ENCODE measurements around the gene TMEM108.
A peak's percentile ranks its signal among the peaks of the same experiment; 100 is the strongest.

The TMEM108 gene

DNA sequence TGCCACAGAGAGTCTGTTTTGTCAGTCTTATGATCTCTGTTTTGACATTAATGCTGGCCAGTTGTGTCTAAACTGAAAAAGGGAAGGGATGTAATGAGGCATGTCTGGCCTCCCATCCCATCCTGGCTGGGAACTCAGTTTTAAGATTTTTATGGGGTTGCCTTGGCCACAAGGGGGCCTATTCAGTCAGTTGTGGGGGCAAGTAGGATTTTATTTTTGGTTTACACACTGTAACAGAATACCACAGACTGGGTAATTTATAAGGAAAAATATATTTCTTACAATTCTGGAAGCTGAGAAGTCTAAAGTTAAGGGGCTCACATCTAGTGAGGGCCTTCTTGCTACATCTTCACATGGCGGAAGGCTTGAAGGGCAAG, 129.8 kb downstream of the TMEM108 start:
- no peak for DNase-seq

DNA sequence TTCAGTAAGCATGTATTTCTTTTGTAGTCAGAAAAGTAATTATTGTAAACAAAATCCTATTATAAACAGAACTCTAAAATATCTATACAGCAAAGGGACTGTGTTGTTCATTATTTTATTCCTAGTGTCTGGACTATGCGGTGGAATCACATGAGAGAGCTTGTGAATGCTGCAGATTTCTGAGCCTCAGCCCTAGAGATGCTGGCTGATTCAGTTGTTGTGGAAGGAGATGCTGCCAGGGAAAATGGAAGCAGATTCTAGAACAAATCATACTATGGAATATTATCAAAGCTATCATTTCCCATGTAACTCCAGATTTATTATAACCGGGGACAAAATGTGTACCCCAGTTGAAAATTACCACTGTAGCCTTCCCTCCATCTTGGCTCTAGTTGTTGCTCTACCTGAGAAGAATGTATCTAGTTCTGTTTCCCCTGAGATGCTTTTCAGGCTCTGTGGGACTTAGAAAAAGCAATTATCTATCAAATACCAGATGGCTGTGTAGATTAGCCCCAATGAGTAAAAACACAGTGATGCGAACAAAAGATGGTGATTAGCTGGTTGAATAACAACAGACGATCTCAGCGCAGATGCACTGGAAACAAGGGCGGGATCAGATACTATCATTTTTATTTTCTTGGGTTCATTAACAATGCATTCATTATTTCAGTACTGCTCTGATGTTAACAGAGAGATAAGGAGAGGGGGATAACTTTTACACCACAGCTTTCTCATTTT, 131.3 kb downstream of the TMEM108 start:
- peak; percentile 83 for DNase-seq

DNA sequence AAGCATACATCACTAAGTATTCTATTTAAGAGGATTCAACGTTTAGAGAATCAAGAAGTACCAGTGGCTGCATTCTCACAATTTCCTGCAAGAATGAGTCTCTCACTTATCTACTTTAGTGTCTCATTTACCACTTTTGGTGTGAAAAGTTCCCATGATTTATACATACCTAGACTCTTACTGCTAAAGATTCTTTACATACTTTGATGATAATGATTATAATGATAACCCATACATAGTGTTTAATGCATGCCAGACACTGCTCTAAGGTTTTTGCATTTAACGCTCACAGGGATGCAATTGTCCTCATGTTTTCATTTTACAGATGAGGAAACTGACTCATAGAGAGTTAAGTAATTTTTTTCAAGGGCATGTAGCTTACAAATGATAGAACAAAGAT, 133.6 kb downstream of the TMEM108 start:
- no peak for DNase-seq

DNA sequence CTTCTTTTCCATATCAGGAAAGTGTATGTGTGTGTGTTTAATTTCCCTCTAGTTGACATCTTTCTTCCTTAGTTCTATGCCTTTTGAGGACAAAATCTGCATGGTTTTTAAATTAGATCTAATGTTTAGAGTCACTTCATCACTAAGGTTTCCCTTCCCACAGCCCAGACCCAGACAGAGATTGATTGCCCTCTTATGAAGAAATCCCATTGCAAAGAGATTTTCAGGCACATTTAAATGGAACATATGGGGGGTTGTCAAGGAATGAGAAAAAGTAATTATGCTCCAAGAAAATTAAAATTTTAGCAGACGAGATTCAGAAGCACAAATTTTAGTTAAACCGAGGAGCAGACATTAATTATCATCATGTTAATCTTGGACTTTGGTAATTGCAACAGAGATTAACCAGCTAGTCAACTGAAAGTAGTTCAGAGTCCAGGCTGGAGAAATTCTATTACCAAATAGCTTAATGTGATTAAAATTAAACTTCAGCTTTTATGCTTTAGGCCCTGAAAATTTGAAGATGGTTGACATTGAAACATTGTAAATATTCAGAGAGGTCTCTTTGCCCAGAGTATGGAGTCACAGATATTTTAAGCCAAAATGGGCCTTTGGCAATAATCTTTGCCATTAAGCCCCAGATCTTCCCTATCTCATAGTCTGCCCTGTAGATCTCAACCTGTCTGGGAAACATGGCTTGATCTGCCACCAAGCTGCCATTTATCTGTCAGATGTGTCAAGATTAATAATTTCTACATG, 143.4 kb downstream of the TMEM108 start:
- DNase-seq, result no peak

DNA sequence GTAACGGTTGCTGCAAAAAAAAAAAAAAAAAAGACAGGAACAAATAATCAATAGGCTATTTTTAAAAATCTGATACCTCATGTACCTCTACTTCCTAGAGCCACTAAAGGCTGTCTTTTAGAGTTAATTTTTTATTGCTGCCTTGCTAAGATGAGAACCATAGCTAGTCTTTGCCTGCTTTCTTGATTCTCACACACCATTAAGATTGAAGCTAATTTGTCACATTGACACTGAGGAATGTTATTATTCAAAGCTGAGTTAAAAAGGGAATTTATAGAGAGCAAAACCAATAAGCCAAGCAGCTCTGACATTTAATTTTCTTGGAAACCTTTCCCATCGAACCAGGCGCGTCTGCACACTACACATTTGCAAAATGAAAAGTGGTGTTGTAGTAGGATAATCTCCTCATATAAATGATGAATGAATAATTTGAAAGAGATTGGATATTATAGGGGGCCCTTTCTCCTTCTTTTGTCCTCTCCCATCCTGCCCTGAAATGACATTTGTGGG, 149.7 kb downstream of the TMEM108 start:
- DNase-seq, result no peak

DNA sequence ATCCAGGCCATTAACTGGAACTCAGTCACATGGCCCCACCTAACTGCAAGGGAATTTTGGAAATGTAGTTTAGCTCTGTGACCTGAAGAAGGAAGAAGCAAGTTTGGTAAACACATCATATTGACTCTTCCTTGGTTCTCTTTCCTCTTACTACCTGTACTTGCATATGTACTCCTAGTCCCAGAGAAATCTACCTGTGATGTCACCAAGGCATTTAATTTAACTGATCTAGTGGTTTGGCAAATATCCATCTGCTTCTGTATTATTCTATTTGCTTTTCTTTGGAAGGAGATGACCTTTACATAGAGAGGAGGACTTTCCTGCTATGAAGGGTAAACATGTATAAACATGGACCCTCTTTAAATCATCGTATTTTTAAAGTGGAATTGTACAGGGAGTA, 150.8 kb downstream of the TMEM108 start:
- no peak for DNase-seq

DNA sequence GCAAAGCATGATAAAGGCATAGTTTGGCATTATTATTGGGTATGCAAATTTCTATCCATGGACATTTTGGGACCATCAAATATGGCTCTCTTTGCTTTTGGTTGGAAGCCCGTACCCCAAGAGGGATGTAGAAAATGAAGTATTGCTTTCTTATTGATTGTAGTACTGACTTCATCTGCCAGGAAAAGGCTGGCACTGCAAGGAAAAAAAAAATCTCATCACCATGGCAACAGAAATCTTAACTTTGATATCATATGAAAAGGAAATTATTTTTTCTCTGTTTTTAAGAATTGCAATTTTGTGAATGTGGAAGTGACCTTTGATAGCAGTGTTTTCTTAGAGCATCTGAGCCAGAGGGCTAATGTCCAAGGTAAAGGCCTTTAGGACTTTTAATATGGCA, 151.7 kb downstream of the TMEM108 start:
- DNase-seq, result no peak

DNA sequence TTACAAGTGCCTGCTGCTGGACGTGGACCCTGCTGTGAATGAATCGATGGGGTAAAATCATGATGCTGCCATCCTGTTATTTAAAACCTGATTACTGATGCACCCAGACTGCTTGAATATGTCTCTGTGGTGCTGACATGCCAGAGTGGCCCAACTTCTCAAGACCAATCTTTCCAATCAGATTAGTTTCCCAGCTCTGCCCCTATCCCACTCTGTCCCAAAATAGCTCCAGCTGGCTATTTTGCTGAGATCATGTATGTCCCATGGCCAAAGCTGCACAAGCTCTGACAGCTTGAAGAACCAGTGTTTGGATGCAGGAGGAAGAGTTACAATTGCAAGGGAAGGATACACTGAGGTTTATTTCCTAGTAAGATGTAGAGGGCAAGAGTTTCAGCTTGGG, 153.6 kb downstream of the TMEM108 start:
- DNase-seq, result no peak

DNA sequence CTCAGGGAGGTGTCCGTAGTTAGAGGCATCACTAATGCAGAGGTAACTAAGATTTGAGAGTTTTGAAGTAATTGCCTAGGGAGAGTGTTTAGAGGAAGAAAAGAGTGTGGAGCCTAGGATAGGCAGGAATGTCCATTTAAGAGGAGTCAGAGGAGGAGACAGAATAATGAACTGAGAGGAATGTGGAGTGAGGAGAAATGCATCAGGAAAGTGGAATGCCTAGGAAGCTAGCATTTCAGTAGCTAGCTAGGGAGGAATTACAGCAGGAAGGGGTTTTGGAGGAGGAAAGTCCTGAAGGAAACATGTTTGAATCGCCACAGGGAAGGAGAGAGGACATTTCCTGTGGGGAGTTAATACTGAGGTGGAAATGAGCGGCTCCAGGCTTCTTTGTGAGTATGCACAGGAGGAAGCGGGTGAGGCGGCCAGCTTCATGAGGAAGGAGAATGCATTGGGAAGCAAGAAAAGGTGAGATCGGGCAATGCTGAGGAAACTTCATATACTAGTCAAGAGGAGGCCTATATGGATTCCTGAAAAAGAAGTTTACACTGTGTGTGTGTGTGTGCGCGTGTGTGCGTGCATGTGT, 154.3 kb downstream of the TMEM108 start:
- no peak for DNase-seq

DNA sequence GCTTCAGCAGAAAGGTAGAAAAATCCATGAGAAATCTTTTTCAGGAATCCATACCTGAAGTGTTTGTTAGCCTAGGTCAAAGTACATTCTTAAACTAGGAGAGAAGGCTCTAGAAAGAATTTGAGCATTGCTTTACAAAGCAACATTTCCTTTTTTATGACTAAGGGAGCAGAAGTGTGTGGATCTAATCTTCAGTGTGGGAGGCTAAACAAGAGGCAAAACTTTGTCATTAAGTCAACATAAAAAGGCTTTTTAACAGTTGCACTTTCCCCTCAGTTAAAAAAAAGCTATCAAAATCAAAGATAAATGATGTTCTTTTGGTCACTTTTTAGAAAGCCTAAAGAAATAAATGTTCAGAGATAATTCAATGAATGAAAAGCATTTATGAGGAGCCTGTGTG, 154.8 kb downstream of the TMEM108 start:
- DNase-seq, result no peak

DNA sequence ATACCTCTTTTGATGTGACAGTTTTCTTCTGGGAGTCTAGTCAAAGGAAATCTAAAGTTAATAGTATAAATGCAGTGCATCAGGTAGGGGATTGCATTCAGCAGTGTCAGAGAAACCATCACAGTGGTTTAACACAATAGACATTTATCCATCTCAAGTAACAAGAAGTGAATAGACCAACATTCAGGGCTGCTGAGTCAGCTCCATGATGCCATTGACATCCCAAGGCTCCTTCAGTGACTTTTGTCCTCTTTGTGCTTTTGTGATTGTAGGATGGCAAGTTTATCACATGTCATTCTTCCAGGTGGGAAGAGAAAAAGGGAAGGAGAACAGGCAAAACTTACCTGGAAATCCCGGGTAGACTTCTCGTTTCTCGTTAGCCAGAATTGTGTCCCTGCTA, 158.3 kb downstream of the TMEM108 start:
- no peak for DNase-seq

DNA sequence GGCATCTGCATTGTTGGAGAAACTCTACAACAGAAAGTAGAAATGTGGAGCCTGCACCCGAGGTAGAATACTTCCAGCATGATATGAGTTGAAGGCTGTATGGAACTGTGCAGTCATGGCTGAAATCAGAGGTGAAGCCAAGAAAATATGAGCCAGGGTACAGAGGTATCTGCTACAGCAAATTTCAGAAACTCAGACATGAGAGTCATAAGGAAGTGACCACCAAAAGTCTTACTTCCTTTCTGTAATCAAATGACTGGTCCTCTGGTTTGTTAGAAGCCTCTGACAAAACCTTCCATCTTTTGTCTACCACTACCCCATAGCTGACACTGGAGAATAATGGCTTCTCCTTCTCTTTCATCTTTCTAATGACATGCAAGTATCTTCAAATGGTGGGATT, 159.4 kb downstream of the TMEM108 start:
- no peak for DNase-seq

DNA sequence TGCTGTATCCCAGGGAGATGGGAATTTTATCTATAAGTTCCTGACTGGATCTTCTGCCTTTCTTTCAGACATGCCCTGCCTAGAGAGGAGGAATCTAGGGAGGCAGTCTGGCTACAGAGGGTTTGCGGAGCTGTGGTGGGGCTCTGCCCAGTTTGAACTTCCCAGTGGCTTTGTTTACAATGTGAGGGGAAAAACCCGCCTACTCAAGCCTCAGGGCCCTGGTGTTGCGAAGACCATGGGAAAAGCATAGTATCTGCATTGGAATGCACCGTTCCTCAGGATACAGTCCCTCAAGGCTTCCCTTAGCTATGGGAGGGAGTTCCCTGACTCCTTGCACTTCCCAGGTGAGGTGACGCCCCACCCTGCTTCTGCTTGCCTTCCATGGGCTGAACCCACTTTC, 168.7 kb downstream of the TMEM108 start:
- DNase-seq, result no peak

DNA sequence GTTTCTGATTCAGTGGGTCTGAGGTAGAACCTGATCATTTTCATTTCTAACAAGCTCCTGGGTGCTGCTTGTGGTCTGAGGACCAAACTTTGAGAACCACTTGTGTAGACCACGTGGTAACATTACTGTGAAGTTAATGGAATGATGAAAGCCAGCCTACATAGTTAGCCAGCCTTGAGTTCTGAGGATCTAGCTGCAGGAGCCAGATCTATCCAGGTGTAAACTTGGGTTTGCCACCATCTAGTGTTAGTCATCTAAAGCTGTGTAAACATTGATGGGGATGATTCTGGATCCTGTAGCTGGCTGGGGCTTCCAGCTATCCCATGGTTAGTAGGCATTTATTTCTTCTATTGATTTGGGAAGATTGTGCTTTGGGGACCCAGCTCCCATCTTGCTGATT, 170.0 kb downstream of the TMEM108 start:
- no peak for DNase-seq

DNA sequence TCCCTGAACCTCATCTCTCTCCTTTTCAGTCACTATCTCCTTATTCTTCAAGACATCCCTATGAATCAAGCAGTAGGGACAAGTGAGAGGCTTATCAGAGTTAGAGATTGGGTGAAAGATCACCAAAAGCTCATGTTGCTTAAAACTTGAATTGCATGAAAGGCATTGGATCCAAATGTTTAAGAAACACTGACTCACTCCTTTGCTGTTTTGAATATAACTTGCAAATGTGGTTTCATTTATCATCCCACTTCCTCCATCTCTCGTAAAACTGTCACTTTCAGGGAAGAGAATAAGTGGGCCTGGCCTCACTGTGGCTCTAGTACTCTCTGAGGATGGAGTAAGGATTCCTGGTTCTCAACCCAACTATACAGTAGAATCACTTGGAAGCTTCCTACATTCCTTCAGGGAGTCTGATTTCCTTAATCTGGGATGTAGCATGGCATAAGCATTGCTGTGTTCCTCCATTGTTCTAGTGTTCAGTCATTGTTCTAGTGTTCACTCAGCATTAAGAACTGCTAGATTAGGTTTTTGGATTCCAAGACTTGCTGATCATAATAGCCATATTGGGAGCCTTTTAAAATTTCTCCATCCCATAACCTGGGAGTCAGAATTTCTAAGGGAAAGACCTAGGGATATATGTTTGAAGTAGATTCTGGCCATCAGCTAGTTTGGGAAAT, 171.8 kb downstream of the TMEM108 start:
- DNase-seq, result no peak

DNA sequence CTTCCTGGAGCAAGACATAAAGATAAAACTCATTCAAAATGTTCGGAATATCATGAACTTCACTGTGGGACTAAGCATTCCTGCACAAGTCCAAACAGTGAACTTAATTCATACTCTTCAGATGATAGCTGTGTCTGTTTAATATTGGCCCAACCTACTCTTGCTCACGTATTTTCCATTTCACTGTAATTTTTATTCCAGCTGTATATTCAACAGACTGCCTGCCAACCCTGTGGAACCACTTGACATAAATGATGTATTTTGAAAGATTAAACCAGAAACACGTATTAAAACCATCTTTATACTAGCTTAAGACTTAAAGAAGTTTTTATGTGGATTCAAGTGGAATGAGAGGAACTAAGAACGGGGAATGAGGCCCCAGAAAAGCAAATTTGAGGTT, 172.5 kb downstream of the TMEM108 start:
- no peak for DNase-seq

DNA sequence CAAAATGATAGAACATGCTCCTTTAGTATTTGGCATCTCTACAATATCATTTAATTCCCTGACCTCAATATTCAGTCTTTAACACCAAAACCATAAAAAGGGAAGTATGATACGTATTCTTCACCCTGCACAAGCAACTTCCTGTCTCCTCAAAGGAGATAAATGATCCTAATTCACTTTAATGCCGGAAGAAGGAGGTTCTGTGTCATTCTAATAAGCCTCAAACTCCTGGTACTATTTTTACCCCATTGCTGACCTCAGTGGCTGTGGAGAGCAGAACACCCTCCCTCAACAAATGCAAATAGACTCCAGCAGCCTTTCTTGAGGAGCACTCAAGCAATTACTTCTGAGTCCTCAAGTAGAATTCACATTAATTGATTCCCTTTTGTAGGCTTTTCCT, 173.3 kb downstream of the TMEM108 start:
- DNase-seq, result no peak

DNA sequence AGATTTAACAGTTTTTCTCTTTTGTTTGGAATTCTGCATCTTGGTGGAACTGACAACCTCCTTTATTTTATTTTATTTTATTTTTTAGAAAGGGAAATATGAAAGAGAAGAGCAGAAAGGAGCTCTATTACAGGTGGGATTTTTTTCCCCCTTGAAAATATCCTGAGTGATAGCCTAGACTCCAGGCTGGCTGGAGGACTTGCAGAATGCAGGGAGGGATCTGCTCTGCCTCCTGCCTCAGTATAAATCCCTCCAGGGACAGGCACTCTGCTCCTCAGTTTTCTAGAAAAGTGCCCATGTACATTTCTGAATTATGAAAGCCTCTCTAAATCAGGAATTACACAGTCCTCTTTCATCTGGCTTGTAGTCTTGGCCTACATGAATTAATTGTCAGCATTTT, 173.7 kb downstream of the TMEM108 start:
- DNase-seq, result no peak

DNA sequence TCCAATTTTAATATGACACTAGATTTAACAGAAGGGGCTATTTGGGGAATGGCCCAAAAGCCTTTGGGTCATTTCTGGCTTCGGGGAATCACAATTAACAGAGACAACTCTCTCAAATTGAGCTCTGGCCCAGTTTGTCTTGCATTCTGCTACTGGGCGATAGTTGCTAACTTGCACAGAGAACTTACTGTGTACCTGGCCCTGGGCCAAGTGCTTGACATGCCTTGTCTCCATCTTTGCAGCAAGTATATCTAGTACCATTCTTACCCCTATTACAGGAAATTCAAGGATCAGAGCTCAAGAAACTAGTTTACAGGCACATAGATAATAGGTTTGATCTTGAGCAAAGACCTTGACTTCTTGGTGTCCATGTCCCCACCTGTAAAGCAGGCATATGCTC, 175.7 kb downstream of the TMEM108 start:
- no peak for DNase-seq

DNA sequence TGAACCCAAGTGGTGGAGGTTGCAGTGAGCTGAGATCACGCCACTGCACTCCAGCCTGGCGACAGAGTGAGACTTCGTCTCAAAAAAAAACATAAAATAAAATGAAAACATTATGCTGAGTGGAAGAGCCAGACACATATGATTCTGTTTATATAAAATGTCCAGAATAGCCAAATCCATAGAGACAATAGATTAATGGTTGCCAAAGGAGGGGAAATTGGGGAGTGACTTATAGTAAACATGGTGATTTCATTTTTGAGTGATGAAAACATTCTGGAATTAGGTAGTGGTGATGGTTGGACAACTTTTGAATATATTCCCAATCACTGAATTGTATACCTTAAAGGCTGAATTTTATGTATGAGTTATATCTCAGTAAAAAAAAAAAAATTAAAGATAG, 189.6 kb downstream of the TMEM108 start:
- no peak for DNase-seq

DNA sequence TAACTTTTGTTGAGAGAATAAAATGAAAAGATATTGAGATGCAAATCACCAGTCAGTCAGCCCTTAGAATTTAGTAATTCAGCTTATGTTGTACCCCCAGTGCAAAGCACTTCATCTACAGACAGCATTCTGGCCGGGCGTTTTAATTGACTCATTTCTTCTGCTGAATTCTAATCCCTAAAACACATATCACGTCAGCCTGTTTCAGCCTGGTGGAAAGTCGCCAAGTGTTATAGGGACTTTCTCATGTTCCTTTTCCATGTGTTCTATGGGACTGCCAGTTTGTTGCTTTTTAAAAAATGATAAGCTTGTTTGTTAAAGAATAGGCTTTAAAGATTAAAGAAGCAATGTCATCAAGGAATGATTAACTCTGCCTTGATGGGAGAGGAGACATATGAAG, 192.0 kb downstream of the TMEM108 start:
- DNase-seq, result no peak

DNA sequence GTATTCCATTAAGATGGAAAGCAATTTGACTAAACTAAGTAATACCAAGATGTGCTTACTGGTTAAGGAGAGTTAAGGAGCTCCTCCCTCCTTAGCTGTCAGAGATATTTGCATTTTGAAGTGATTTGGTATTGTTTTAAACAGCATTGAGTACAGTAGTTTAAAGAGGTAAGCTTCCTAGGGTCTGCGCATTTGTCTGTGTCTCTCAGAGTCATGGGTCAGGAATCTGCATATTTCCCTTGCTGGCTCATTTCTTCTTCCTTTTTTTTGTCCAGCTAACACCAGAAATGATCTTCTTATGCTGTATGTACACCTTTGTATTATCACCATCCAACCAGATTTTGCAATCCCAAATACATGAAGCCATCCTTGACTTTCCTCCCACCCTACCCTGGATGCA, 198.7 kb downstream of the TMEM108 start:
- DNase-seq, result no peak

DNA sequence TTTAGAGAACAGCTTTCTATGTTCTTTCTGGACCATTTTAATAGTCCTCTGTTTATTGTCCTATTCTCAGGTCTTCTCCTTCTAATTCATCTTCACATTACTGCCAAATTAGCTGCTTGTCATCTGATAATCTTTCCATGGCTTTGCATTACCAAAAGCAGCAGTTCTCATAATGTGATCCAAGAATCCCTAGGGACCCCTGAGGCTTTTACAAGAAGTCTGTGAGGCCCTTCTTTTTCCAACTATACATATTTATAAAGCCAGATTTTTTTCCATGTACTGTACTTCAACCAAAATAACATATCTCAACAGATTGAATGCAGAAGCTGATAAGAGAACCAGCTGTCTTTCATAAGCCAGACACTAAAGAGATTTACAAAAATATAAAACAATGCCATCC, 199.2 kb downstream of the TMEM108 start:
- DNase-seq, result no peak

DNA sequence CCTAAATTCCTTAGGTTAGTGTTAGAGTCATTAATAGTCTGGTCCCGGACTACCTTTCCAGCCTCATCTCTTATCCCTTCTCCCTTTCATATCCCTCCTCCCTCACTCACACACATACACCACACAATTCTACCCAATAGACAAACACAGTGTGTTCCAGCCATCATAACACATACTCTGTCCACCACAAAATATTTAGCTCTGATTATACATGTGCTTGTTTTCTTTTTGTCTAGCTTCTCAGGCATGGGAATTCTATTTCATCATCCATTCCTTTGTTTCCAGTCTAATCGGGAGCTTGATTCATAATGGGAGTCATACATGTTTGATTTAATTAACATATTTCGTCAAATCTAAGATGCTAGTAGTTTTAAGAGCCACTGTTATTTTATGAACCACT, 199.8 kb downstream of the TMEM108 start:
- no peak for DNase-seq

Measured in NCI-H524 treated with DMSO at 0.1 percent for 48 hours (cell line).